A549 (cell line): ENCODE results near the gene S100A9. TPM values are rescaled to one million over a fixed set of nuclear protein-coding genes. Genes with fewer than 3 reads are reported as not detected.

Source experiments
- ATAC-seq, 2 experiments: fragments of 200-7000 bp in 1 of 2; fragments of >200 bp in 1 of 2; cut with Nextera tagmentation in 1 of 2; cut with Tn5 transposase in 1 of 2; 3 replicates each; pipeline versions ENCODE4 v1.8.0 to v1.9.1; 2018 to 2020; ENCODE audit warnings: mild to moderate bottlenecking in 1 of 2, moderate library complexity in 1 of 2
- CTCF ChIA-PET: fragments of 300-600 bp; sonication (Branson Sonifier 250); formaldehyde crosslinking; extraction: SDS; loops from one replicate; lab custom pipeline; 2021; ENCODE audit warnings: antibody characterized with exemption, inconsistent platforms; lab: Yijun Ruan, JAX
- POLR2A ChIA-PET: fragments of 350-600 bp; formaldehyde crosslinking; extraction: SDS; loops from one replicate; lab custom pipeline; 2021; ENCODE audit warnings: antibody characterized with exemption, inconsistent platforms; lab: Yijun Ruan, JAX
- DNase-seq, 2 experiments: peaks; one replicate each; pipeline versions ENCODE4 v3.0.0 to v3.0.0-alpha.2; 2011 to 2016; ENCODE audit warnings: low read depth in 1 of 2, low spot score in 1 of 2
- FAIRE-seq: peaks from 2 replicates; lab custom pipeline; 2011; peaks lifted over from hg19 to GRCh38; lab: Jason Lieb, UNC
- H3K27ac ChIP-seq, 2 experiments: fragments of >200 bp; sonication (Bioruptor Twin); formaldehyde crosslinking; 3 replicates each; pipeline ENCODE4 v1.5.1; 2016 to 2017
- H3K4me1 ChIP-seq: fragments of >200 bp; sonication (Bioruptor Twin); formaldehyde crosslinking; 3 replicates; pipeline ENCODE4 v1.6.1; 2016
- H3K4me2 ChIP-seq: fragments of >200 bp; sonication (Bioruptor Twin); formaldehyde crosslinking; 3 replicates; pipeline ENCODE4 v1.6.1; 2016
- H3K4me3 ChIP-seq: fragments of >200 bp; sonication (Bioruptor Twin); formaldehyde crosslinking; 3 replicates; pipeline ENCODE4 v1.5.1; 2016
- H3K9me3 ChIP-seq: fragments of >200 bp; sonication (Bioruptor Twin); formaldehyde crosslinking; 3 replicates; pipeline ENCODE4 v1.6.1; 2016
- ATOH8 ChIP-seq: fragments of 250-450 bp; sonication (Bioruptor Pico); IDR thresholded peaks from 2 replicates; pipeline ENCODE4 v1.5.0; 2020; ENCODE audit warnings: low read depth, mild to moderate bottlenecking, moderate library complexity
- CHD4 ChIP-seq: fragments of 200-600 bp; sonication (generic); IDR thresholded peaks from 2 replicates; pipeline ENCODE4 v1.6.1; 2016; ENCODE audit warnings: antibody characterized with exemption, mild to moderate bottlenecking, borderline replicate concordance
- E2F6 ChIP-seq: IDR thresholded peaks from 2 replicates; pipeline ENCODE4 v1.6.1; 2012; ENCODE audit warnings: low read depth, borderline replicate concordance
- FOSL2 ChIP-seq, 2 experiments: fragments of 450-650 bp in 1 of 2; fragments of >200 bp in 1 of 2; sonication (Bioruptor Twin) in 1 of 2; formaldehyde crosslinking; IDR thresholded peaks; 2 replicates each; pipeline versions ENCODE4 v1.5.0 to v1.6.1; 2016 to 2020; ENCODE audit warnings: mild to moderate bottlenecking in 1 of 2, moderate library complexity in 1 of 2
- FOXS1 ChIP-seq: fragments of 250-450 bp; sonication (Bioruptor Pico); IDR thresholded peaks from 2 replicates; pipeline ENCODE4 v1.5.0; 2020; ENCODE audit warnings: mild to moderate bottlenecking, moderate library complexity
- HDAC2 ChIP-seq: fragments of 200-600 bp; sonication (generic); IDR thresholded peaks from 2 replicates; pipeline ENCODE4 v1.6.1; 2016
- HOXB13 ChIP-seq: fragments of 250-450 bp; sonication (Bioruptor Pico); IDR thresholded peaks from 2 replicates; pipeline ENCODE4 v1.5.0; 2020; ENCODE audit warnings: low read depth, mild to moderate bottlenecking, moderate library complexity
- JUNB ChIP-seq: fragments of >200 bp; sonication (Bioruptor Twin); formaldehyde crosslinking; IDR thresholded peaks from 2 replicates; pipeline ENCODE4 v1.6.1; 2016
- MAZ ChIP-seq: fragments of 150-350 bp; IDR thresholded peaks from 2 replicates; pipeline ENCODE4 v1.6.1; 2014; ENCODE audit warnings: antibody characterized with exemption, low read depth, low read length, borderline replicate concordance
- MYC ChIP-seq: IDR thresholded peaks from 2 replicates; pipeline ENCODE4 v1.6.1; 2012; ENCODE audit warnings: mild to moderate bottlenecking, inconsistent platforms, low read length, improper control_type of control experiment, borderline replicate concordance
- NR3C1 ChIP-seq: fragments of >200 bp; sonication (Bioruptor Twin); formaldehyde crosslinking; IDR thresholded peaks from 3 replicates; pipeline ENCODE4 v1.6.1; 2017
- PBX3 ChIP-seq: IDR thresholded peaks from 2 replicates; pipeline ENCODE4 v1.6.1; 2012
- PHF8 ChIP-seq: fragments of 200-600 bp; sonication (generic); IDR thresholded peaks from 2 replicates; pipeline ENCODE4 v1.6.1; 2016; ENCODE audit warnings: low read depth, mild to moderate bottlenecking, antibody characterized with exemption, moderate library complexity, borderline replicate concordance
- POLR2AphosphoS2 ChIP-seq: conservative IDR thresholded peaks from 2 replicates; pipeline ENCODE4 v1.6.1; 2012; ENCODE audit warnings: low read length, improper control_type of control experiment, inconsistent platforms
- REST ChIP-seq: fragments of 200-600 bp; sonication (generic); IDR thresholded peaks from 2 replicates; pipeline ENCODE4 v1.6.1; 2016; ENCODE audit warnings: antibody characterized with exemption, mild to moderate bottlenecking, moderate library complexity
- RNF2 ChIP-seq: fragments of 200-600 bp; sonication (generic); IDR thresholded peaks from 2 replicates; pipeline ENCODE4 v1.6.1; 2016; ENCODE audit warnings: low read depth, mild to moderate bottlenecking, antibody characterized with exemption, moderate library complexity, borderline replicate concordance
- SREBF2 ChIP-seq: fragments of 450-650 bp; IDR thresholded peaks from 2 replicates; pipeline ENCODE4 v1.6.1; 2014; ENCODE audit warnings: mild to moderate bottlenecking, moderate library complexity
- ZSCAN20 ChIP-seq: fragments of 250-450 bp; sonication (Bioruptor Pico); IDR thresholded peaks from 2 replicates; pipeline ENCODE4 v1.8.0; 2022; ENCODE audit warnings: mild to moderate bottlenecking, moderate library complexity
- WGBS: methylation state at CpG from one replicate; pipeline ENCODE4 v1.1.6; 2017; ENCODE audit errors: missing lambda C conversion rate; 5-methylcytosine and 5-hydroxymethylcytosine counted together
- polyA plus RNA-seq, 4 experiments: library from polyadenylated mRNA; depleted of rRNA in 3 of 4; stranded (reverse); fragments of >200 nt; fragmentation: RNase III in 1 of 4; extraction: RNeasy Plus Mini Kit Qiagen cat#74134 plus additional on column Dnase treatment in 1 of 4; gene quantifications; 2 replicates in 3 of 4; 3 replicates in 1 of 4; pipeline ENCODE4 v1.2.3, GENCODE V29; 2011 to 2017

S100A9 gene
- polyA plus RNA-seq, 2 of the 4 experiments (the other 2 are of a cell fraction): 0.90 to 3.1 TPM

GRCh38 chr1:153384958-153385580 is 27.4 kb downstream of the S100A9 start:
- no peaks in the 10 kb centered on the region for H3K4me1 ChIP-seq
- H3K27ac ChIP-seq: no peak overlapping the region
- DNase-seq (no peak), ATAC-seq (no peak; a peak in 1 of 6 replicates), FAIRE-seq (no peak)
- WGBS: 2% methylated on average over 4 of the region's 4 CpGs
- H3K9me3 ChIP-seq: peaks cover 15% of the 10 kb centered on the region
- H3K4me3 ChIP-seq: no peak overlapping the region
- TF ChIP-seq CHD4: no peak
- no peak for TF ChIP-seq JUNB
- H3K4me2 ChIP-seq: no peak overlapping the region
- ChIA-PET CTCF (interaction anchor here (0.7 to 2.0 kb wide), 3 partner anchors 11 to 31 kb away, joined by 3 to 6 read pairs (median 3); no protein-coding TSS in a partner anchor), POLR2A (no interaction called here)

- CTCF ChIA-PET: interaction anchor here (0.9 to 1.7 kb wide), 3 partner anchors 31 to 440 kb away, joined by 3 to 6 read pairs (median 3); no protein-coding TSS in a partner anchor
- H3K4me3 ChIP-seq: no peak overlapping the region
- no peak for TF ChIP-seq ZSCAN20 (CRISPR knock-in tag)
- TF ChIP-seq POLR2AphosphoS2: no peak
- TF ChIP-seq ATOH8 (CRISPR knock-in tag): no peak
- no peak for TF ChIP-seq HDAC2
- no peak for TF ChIP-seq MYC
- TF ChIP-seq PHF8: no peak
- TF ChIP-seq SREBF2: no peak
- TF ChIP-seq FOXS1: no peak
- TF ChIP-seq NR3C1: no peak
- no peak for TF ChIP-seq RNF2
- no peak for TF ChIP-seq MAZ
- no peak for TF ChIP-seq PBX3
- TF ChIP-seq REST: no peak
- no peak for TF ChIP-seq FOSL2 (IDR thresholded peaks at IDR 0.05)
- no peak for TF ChIP-seq FOSL2 (CRISPR knock-in tag; IDR thresholded peaks at IDR 0.05)
- TF ChIP-seq HOXB13 (CRISPR knock-in tag): no peak
- TF ChIP-seq CHD4: no peak
- TF ChIP-seq E2F6: no peak
- no peak for DNase-seq
- no peak for FAIRE-seq
- no peak overlapping the region for H3K27ac ChIP-seq
- ATAC-seq: no peak
- POLR2A ChIA-PET: no interaction called here
- 42% methylated on average over 5 of the region's 5 CpGs for WGBS
- H3K4me2 ChIP-seq: no peak overlapping the region
- H3K4me1 ChIP-seq: no peaks in the 10 kb centered on the region
- H3K9me3 ChIP-seq: peaks cover 10% of the 10 kb centered on the region
These were observed 28.8 kb downstream of the S100A9 start for GRCh38 chr1:153386500-153386901.
